H1 (cell line): ENCODE measurements around the gene PUS3.

Experiments
- EGR1 ChIP-seq: IDR thresholded peaks from 2 replicates; pipeline ENCODE4 v1.6.1; 2011; ENCODE audit warnings: low read depth, low read length, borderline replicate concordance
- TAF7 ChIP-seq: optimal IDR thresholded peaks from 2 replicates; pipeline ENCODE3; 2011; ENCODE audit warnings: low read depth, mild to moderate bottlenecking, inconsistent platforms, low read length, moderate library complexity, borderline replicate concordance

- TF ChIP-seq TAF7: no peak
- no peak for TF ChIP-seq EGR1
Observed at GRCh38 chr11:125949271-125950177, 46.5 kb upstream of the PUS3 start.
